GM18861 (cell line): Measurements from ENCODE around the gene HMCN2.

Experiments used
- ATAC-seq: cut with Tn5 transposase; IDR thresholded peaks from one replicate; pipeline ENCODE4 v1.9.1; 2021; ENCODE audit not compliant: unreplicated experiment

Gene HMCN2

GRCh38 chr9:130444565-130445221, 179.1 kb downstream of the HMCN2 start, which contains the start of gene ASS1:
Gene ASS1, plus strand, starts transcription at chr9:130444961. Its CDS starts 7,268 bp downstream, at chr9:130452229.
- no peak for ATAC-seq

GRCh38 chr9:130445268-130445983, 179.9 kb downstream of the HMCN2 start:
- ATAC-seq: no peak

- ATAC-seq: no peak
Observed at GRCh38 chr9:130446101-130446861, 180.7 kb downstream of the HMCN2 start.

GRCh38 chr9:130447193-130447816, 181.7 kb downstream of the HMCN2 start:
- no peak for ATAC-seq

GRCh38 chr9:130448035-130448624, 182.6 kb downstream of the HMCN2 start:
- ATAC-seq: no peak

GRCh38 chr9:130448771-130449603, 183.4 kb downstream of the HMCN2 start:
- ATAC-seq: no peak

GRCh38 chr9:130450344-130451003, 184.9 kb downstream of the HMCN2 start:
- ATAC-seq: no peak

GRCh38 chr9:130451004-130451390, 185.4 kb downstream of the HMCN2 start:
- no peak for ATAC-seq

GRCh38 chr9:130451509-130452388, 186.2 kb downstream of the HMCN2 start:
- no peak for ATAC-seq

- no peak for ATAC-seq
Observed at GRCh38 chr9:130452835-130453234, 187.3 kb downstream of the HMCN2 start.

- ATAC-seq: no peak
Observed at GRCh38 chr9:130453487-130453886, 187.9 kb downstream of the HMCN2 start.

- ATAC-seq: no peak
Observed at GRCh38 chr9:130454096-130454811, 188.7 kb downstream of the HMCN2 start.

GRCh38 chr9:130454812-130455325, 189.3 kb downstream of the HMCN2 start:
- ATAC-seq: no peak

- ATAC-seq: no peak
Observed at GRCh38 chr9:130458027-130458803, 192.7 kb downstream of the HMCN2 start.

- no peak for ATAC-seq
Observed at GRCh38 chr9:130458804-130459067, 193.2 kb downstream of the HMCN2 start.

GRCh38 chr9:130459151-130459550, 193.6 kb downstream of the HMCN2 start:
- no peak for ATAC-seq

- ATAC-seq: no peak
Observed at GRCh38 chr9:130459941-130460669, 194.5 kb downstream of the HMCN2 start.
